ENCODE data around the gene CAMK2B.

Gene CAMK2B

GRCh38 chr7:44293561-44294324, 31.7 kb downstream of the CAMK2B start:
- no peak overlapping the region for H3K4me3 ChIP-seq (ENCODE audit: low read depth, low read length)
- no peak for TF ChIP-seq CTCF (IDR thresholded peaks at IDR 0.05; ENCODE audit: low read depth, low read length)

- no peak overlapping the region for H3K4me3 ChIP-seq (ENCODE audit: low read depth, low read length)
- no peak for TF ChIP-seq CTCF (IDR thresholded peaks at IDR 0.05; ENCODE audit: low read depth, low read length)
Observed at GRCh38 chr7:44292876-44293560, 32.4 kb downstream of the CAMK2B start.

GRCh38 chr7:44292420-44292817, 33.0 kb downstream of the CAMK2B start:
- no peak overlapping the region for H3K4me3 ChIP-seq (ENCODE audit: low read depth, low read length)
- no peak for TF ChIP-seq CTCF (IDR thresholded peaks at IDR 0.05; ENCODE audit: low read depth, low read length)

DNA sequence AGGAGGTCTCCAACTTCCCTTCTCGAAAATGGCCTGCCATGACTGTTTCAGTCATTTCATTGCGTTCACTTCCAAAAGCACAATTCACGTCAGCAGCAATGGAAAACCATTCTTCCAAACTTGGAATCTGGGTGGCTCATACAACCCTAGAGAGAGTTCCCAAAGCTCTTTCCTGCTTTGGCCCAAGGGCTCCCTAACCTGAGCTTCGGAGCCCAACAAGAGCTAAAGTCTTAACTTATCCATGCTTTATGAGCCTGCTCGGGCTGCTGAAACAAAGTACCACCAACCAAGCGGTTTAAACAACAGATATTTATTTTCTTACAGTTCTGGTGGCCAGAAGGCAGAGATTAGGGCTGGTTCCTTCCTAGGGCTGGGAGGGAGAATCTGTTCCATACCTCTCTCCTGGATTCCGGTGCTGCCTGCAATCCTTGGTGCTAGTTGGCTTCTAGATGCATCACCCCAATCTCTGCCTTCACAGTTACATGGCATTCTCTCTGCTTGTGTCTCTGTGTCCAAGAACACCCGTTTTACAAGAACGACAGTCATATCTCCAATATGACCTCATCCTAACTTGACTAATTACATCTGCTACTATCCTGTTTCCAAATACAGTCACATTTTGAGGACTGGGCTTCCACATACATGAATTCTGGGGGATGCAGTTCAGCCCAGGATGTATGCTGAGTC, 33.5 kb downstream of the CAMK2B start:
- TF ChIP-seq CTCF (IDR thresholded peaks at IDR 0.05; ENCODE audit: low read depth, low read length): no peak

GRCh38 chr7:44291066-44291732, 34.2 kb downstream of the CAMK2B start:
- no peak overlapping the region for H3K4me3 ChIP-seq (ENCODE audit: low read depth, low read length)

More for the DNA sequence above, 33.5 kb downstream of the CAMK2B start:
- H3K4me3 ChIP-seq (ENCODE audit: low read depth, low read length): no peak overlapping the region

DNA sequence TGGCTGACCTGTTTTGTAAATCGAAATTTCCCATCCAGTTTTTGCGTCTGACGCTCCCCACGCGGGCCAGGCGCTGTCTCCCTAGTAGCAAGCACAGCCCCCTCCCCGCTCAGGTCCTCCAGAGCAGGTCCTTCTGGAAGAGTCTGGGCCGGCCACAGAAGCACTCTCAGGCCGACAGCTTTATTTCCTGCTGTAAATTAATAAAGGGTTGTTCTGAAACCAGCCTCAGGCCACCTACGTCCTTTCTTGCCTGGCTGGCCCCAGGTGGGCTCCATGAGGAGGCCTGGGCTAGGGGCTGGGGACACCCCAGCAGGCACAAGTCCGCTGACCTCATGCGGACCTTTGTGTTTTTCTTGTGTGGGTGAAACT, 35.2 kb downstream of the CAMK2B start:
- no peak for TF ChIP-seq CTCF (IDR thresholded peaks at IDR 0.05; ENCODE audit: low read depth, low read length)
- H3K4me3 ChIP-seq (ENCODE audit: low read depth, low read length): no peak overlapping the region

More at GRCh38 chr7:44291066-44291732, 34.2 kb downstream of the CAMK2B start:
- no peak for TF ChIP-seq CTCF (IDR thresholded peaks at IDR 0.05; ENCODE audit: low read depth, low read length)

All from WI38 (cell line).